GM18520 (cell line): ENCODE results near the gene ATXN1.
"Not testable (repeated sequence)": the region's sequence is repeated elsewhere in the genome, so short reads cannot be mapped to it uniquely, and the experiment has no call there.

Experiments
- ATAC-seq: cut with Tn5 transposase; IDR thresholded peaks from one replicate; pipeline ENCODE4 v1.9.1; 2021; ENCODE audit not compliant: unreplicated experiment

ATXN1 gene

GRCh38 chr6:16545382-16545781 lies 215.9 kb downstream of the ATXN1 start:
- ATAC-seq: no peak

- no peak for ATAC-seq
Measured at GRCh38 chr6:16544521-16544920, 216.7 kb downstream of the ATXN1 start.

GRCh38 chr6:16544006-16544405 lies 217.3 kb downstream of the ATXN1 start:
- no peak for ATAC-seq

GRCh38 chr6:16543521-16543920 lies 217.7 kb downstream of the ATXN1 start:
- no peak for ATAC-seq

- ATAC-seq: no peak
Measured at GRCh38 chr6:16542070-16542469, 219.2 kb downstream of the ATXN1 start.

GRCh38 chr6:16540804-16541752 lies 220.2 kb downstream of the ATXN1 start:
- ATAC-seq: peak; percentile 69

- not testable (repeated sequence) for ATAC-seq
Measured at GRCh38 chr6:16540383-16540782, 220.9 kb downstream of the ATXN1 start.

- no peak for ATAC-seq
Measured at GRCh38 chr6:16539086-16539931, 222.0 kb downstream of the ATXN1 start.

- ATAC-seq: no peak
Measured at GRCh38 chr6:16535564-16535963, 225.7 kb downstream of the ATXN1 start.

GRCh38 chr6:16533721-16534136 lies 227.5 kb downstream of the ATXN1 start:
- ATAC-seq: peak; percentile 51

GRCh38 chr6:16533210-16533609 lies 228.1 kb downstream of the ATXN1 start:
- no peak for ATAC-seq

- ATAC-seq: no peak
Measured at GRCh38 chr6:16527691-16528090, 233.6 kb downstream of the ATXN1 start.

GRCh38 chr6:16524380-16524707 lies 236.9 kb downstream of the ATXN1 start:
- ATAC-seq: no peak

- no peak for ATAC-seq
Measured at GRCh38 chr6:16523606-16524379, 237.5 kb downstream of the ATXN1 start.

- ATAC-seq: no peak
Measured at GRCh38 chr6:16522937-16523336, 238.3 kb downstream of the ATXN1 start.

- no peak for ATAC-seq
Measured at GRCh38 chr6:16521528-16521927, 239.7 kb downstream of the ATXN1 start.

GRCh38 chr6:16519265-16520242 lies 241.7 kb downstream of the ATXN1 start:
- no peak for ATAC-seq

- no peak for ATAC-seq
Measured at GRCh38 chr6:16518265-16518664, 243.0 kb downstream of the ATXN1 start.

GRCh38 chr6:16514249-16514648 lies 247.0 kb downstream of the ATXN1 start:
- ATAC-seq: no peak
